ENCODE data around the gene IRF8.
"Not testable (repeated sequence)": the region's sequence is repeated elsewhere in the genome, so short reads cannot be mapped to it uniquely, and the experiment has no call there.

IRF8 gene

DNA sequence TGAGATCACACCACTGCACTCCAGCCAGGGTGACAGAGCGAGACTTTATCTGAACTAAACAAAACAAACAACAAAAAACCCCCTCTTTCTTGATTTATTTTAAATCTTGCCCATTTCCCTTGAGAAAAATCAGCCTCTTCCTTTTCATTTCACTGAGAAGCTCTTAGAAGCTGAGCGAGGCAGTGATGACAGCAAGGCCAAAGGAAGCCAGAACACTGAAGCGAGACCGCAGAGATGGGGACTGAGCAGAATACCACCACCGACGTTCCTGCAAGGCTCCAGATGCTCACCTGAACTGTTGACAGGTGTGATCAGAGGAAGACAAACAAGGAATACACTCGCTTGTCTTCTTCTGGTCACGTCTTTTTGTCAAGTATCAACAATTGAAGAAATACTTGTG, 30.5 kb upstream of the IRF8 start:
- no peak for DNase-seq (ENCODE audit: low spot score)

DNA sequence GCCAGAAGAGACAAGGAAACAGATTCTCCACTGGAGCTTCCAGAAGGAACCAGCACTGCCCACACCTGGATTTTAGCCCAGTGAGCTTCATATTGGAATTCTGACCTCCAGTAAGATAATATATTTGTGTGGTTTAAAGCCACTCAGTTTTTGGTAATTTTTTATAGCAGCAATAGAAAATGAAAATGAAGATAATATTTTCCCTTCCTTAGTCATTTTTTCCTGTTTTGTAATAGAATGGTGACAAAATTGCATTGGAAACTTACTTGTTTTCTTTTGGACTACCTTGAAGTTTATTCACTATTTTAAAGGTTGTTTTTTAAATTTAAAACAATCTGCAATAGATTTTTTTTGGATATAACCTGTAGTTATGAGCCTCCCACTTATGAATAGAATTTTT, 29.8 kb upstream of the IRF8 start:
- DNase-seq (ENCODE audit: low spot score): no peak

DNA sequence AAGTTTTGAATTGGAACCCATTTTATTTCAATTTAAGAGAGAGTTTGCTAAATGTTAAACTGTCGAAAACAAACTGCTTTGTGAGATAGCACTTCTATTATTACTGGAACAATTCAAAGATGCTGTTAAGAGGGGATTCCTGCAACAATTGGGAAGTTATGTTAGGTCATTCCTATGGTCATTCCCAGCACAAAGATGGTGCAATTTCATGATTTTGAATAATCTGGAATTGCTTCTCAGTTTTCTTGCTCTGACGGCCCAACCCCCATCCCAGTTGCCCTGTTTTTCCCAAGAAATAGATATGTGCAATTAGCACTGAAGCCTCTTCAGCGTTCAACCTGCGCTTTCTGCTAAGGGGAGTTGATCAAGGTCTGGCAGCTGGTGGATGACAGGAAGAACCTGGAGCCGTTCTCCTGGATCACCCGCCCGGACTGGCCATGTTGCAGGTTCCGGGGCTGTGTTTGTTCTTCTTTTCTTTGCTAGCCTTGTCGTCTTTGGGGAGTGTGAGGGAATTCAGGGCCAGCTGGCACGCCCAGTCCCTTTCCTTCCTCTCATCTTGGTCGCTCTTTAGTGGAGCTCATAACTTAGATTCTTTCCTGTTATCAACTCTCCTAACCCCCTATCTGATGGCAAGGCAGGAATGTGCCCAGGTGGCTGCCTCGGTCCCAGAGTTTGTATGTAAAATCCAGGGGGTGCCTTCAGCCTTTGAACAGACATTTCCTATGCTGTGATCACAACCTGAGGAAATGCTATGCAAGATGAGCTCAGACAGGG, 29.0 kb upstream of the IRF8 start:
- no peak for DNase-seq (ENCODE audit: low spot score)

DNA sequence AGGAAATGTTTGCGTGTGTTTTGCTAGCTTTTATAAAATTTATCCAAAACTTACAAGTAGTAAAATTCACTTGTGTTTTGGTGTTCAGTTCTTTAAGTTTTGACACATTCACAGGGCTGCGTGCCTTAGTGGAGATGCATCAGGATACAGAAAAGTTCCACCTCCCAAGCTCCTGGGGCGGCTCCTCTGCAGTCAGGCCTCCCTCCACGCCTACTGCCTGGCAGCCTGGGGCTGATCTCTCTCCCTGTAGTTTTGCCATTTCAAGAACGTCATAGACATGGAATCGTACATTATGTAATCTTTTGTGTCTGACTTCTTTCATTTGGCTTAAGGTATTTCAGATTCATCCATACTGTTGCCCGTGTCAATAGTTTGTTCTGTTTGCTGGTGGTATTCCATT, 27.2 kb upstream of the IRF8 start:
- no peak for DNase-seq (ENCODE audit: low spot score)

DNA sequence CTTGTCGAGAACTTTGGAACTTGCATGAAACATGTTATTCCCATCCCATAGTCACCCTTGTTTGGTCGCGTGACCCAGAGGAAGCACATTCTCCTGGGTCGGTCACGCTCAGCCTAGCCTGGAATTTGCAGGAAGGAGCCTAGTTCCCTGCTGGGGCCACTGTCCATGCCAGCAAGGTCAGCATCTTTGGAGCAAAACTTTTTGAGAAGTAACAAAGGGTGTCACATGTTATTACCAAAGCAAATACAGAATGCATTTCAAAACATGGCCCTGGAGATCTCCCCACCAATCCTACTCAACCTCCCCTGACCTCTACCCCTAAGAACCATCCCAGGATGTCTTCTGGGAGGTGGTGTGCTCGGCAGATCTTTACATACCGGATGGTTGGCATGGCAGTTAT, 26.2 kb upstream of the IRF8 start:
- no peak for DNase-seq (ENCODE audit: low spot score)

DNA sequence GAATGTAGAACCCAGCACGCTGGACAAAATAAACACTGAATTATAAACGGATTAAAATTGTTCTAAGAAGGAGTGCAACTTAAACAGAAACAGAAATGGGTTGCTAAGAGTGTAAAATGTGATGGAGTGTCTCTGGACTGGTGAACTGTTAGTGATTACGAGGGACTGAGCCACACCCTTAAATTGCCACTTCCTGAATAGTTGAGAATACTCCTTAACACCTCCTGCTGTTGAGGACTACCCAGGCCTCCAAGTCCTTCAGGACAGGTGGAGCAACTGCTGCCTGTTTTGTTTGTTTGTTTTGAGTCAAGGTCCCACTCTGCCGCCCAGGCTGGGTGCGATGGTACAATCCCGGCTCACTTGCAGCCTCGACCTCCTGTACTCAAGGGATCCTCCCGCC, 25.8 kb upstream of the IRF8 start:
- DNase-seq (ENCODE audit: low spot score): no peak

DNA sequence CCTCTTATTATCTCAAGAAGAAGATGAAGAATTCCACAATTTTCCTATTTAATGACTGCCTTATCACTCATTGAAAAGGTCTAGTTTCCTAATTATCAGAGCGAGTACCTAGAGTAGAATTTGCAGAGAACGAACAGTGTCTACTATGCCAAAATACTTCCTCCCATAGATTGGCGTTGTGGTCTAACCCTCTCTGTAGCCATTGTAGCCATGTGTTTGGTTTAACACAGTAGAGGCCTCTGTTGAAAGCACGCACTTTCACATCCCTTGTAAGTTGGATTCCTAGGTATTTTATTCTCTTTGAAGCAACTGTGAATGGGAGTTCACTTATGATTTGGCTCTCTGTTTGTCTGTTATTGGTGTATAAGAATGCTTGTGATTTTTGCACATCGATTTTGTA, 24.9 kb upstream of the IRF8 start:
- DNase-seq (ENCODE audit: low spot score): not testable (repeated sequence)

- DNase-seq (ENCODE audit: low spot score): no peak
Observed at GRCh38 chr16:85878407-85878806, 20.6 kb upstream of the IRF8 start.

GRCh38 chr16:85878875-85879274, 20.1 kb upstream of the IRF8 start:
- no peak for DNase-seq (ENCODE audit: low spot score)

DNA sequence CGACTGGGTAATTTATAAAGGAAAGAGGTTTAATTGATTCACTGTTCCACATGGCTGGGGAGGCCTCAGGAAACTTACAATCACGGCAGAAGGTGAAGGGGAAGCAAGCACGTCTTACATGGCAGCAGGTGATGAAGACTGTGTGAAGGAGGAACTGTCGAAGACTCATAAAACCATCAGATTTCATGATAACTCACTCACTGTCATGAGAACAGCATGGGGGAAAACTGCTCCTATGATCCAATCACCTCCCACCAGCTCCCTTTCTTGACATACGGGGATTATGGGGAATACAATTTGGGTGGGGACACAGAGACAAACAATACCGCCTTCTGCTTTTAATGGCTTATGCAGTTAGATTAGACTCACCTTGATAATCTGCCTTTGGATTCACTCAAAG, 19.4 kb upstream of the IRF8 start:
- DNase-seq (ENCODE audit: low spot score): no peak

- no peak for DNase-seq (ENCODE audit: low spot score)
Observed at GRCh38 chr16:85879975-85880831, 18.8 kb upstream of the IRF8 start.

DNA sequence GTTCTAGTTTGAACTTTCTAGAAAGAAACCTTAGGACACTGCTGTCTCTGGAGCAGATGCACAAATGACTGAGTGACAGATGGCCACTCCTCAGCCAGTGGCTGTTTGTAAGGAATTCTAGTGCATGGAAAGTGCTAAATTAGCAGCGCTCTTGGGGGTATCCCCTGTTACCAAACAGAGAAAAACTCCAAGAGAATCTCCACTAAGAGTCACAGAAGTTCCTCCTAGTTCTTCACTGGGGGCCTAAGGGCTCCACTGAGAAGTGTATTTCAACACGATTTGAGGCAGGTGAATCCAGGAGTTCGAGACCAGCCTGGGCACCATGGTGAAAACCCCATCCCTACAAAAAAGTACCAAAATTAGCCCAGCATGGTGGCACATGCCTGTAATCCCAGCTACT, 18.1 kb upstream of the IRF8 start:
- DNase-seq (ENCODE audit: low spot score): no peak

DNA sequence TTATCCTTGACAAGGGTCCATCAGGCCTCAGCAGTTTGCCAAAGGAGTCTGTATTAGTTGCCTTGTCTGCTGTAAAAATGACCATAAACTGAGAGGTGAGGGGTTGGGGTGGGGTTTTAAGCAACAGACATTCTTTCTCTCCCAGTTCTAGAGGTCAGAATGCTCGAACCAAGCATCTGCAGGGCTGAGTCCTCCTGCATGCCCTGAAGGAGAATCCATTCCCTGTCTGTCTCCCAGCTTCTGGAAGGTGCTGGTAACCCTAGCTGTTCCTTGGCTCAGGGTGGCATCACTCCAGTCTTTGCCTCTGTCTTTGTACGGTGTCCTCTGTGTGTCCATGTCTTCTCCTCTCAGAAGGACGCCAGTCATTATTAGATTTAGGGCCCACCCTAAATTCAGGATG, 17.5 kb upstream of the IRF8 start:
- no peak for DNase-seq (ENCODE audit: low spot score)

GRCh38 chr16:85882181-85882810, 16.7 kb upstream of the IRF8 start:
- no peak for DNase-seq (ENCODE audit: low spot score)

DNA sequence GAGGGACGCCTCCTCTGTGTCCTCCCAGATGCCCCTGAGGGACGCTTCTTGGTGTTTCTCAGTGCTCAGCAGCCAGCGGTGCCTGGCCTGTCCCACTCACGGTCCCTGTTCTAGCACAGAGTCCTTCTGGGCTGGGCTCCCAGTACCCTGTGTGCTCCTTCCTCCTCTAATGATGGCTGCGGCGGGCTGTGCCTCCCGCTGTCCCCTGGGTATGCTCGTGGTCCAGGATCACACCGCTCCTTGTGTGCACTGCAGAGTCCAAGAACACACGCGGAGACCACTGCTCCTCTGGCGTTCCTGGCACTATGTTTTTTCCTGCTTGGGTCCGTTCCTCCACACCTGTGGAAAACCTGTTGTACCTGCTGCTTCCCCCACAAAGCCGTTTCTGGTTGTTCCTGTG, 15.1 kb upstream of the IRF8 start:
- DNase-seq (ENCODE audit: low spot score): no peak

GRCh38 chr16:85884808-85885463, 14.0 kb upstream of the IRF8 start:
- DNase-seq (ENCODE audit: low spot score): no peak

GRCh38 chr16:85885537-85885936, 13.4 kb upstream of the IRF8 start:
- DNase-seq (ENCODE audit: low spot score): no peak

GRCh38 chr16:85888405-85889331, 10.3 kb upstream of the IRF8 start:
- DNase-seq (ENCODE audit: low spot score): no peak

DNA sequence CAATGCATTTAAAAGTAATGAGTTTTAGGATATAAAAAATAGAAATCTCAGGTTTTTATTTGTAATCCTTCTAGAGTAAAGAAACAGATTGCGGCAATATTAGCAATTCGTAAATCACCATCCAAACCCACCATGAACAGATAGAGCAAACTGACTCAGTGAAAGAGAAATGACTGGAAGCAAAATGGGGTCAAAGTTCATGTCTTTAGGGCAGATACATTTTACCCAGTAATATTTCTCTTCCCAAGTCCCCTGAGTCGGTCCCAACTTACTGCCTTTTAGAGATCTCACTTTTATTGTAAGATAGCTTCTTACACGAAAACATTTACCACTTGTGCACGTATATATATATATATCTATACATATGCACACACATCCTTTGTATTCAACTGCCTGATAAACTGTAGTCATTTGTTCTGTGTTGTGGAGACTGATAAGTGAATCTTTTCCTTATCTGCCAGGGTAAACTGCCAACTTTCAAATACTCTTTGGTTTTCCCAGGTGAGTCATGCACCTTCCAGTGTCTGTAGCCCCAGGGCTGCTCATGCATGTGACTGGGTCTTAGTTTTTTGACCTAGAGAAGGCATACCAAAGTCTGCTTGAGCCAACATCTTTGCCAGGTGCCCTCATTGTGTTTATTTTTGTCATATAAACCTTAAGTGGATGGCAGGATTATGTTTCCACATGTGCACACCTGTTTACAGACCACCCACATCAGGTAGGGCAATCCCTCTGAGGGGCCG, 7.8 kb upstream of the IRF8 start:
- no peak for DNase-seq (ENCODE audit: low spot score)

DNA sequence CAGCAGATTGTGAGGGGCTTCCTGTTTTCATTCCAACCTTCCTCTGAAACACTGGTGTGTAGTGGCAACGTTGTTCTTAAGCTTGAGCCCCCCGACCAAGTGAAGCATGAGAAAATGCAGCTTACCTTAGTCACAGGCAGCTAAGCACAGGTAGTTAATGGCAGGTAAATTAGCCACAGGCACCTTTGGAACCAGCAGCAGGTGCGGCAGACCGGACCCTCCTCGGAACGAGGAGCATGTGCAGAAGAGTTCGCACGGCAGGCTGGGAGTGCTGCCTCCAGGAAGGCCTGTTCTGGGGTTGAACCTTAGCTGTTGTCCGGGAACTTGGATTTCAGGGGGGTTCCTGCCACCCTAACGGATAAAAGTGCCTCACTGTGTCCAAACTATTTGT, 7.2 kb upstream of the IRF8 start:
- DNase-seq (ENCODE audit: low spot score): no peak

DNA sequence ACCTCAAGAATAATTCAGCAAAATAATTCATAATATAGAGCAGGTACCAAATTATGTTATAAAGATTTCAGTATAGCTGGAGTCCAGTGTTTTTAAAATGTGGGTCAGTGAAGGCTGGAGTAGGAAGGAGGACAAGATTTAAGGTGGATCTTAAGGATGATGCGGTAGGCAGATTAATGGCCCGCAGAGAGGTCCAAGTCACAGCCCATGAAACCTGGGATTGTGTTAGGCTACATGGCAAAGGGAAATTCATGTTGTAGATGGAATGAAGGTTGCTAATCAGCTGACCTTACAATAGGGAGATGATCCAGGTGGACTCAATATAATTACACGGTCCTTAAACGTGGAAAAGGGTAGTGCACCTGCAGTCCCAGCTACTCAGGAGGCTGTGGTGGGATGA, 6.2 kb upstream of the IRF8 start:
- DNase-seq (ENCODE audit: low spot score): no peak
